Measurements from ENCODE around the gene COX7A2L.

- TF ChIP-seq CTCF (IDR thresholded peaks at IDR 0.05) (no peak), ZFX (IDR thresholded peaks at IDR 0.05; ENCODE audit: borderline replicate concordance) (no peak)
These were observed 29.5 kb upstream of the COX7A2L start for GRCh38 chr2:42390401-42390969.
